ENCODE data around the gene CLDN4.

The CLDN4 gene

DNA sequence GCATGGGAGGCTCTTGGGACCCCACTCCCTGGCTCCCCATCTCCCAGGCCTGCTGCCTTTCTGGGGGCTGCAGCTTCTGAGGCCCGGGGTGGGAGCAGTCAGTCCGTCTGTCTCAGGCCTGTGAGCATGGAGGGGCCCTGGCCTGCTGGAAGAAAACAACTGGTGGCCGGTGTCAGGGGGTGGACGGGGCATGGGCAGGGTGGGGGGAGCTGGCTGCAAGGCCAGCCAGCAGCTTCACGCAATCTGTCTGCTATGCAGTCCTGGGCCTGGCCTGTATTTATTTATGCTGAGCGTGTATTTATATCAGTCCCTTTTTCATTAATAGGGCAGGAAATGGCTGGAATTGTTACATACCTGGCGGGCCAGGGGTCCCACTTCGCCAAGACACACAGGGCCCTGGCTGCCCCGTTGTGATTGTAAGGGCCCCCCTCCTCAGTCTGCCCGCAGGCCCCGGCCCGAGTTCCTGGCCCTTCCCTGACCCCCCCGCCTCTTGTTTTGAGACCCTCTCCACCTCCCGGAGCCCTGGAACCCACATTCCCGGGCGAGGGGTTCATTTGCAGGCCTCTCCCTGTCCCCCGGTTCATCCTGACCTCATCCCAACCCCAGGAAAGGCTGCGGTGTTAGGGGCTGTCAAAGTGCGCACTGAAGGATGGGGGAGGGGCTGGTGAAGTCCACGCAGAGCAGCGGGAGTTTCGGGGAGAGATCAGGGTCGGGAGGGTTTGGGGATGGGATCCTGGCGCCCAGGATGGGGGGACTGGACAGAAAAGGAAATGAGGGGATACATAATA, 38.4 kb downstream of the CLDN4 start:
- no peak overlapping the region for H3K9ac ChIP-seq (ENCODE audit: low read depth, low read length)
- no peak overlapping the region for H3K4me3 ChIP-seq (ENCODE audit: low read length)
- H3K4me2 ChIP-seq (ENCODE audit: low read length), result no peak overlapping the region
- no peaks in the 10 kb centered on the region for H3K9me3 ChIP-seq (replicated peaks; ENCODE audit: low read length)
- no peaks in the 10 kb centered on the region for H3K36me3 ChIP-seq (ENCODE audit: insufficient read depth, low read length)
- H3K27me3 ChIP-seq (ENCODE audit: control insufficient read depth, insufficient read depth, low read length), result peaks cover 14% of the 10 kb centered on the region
- no peaks in the 10 kb centered on the region for H3K4me1 ChIP-seq (ENCODE audit: control insufficient read depth, insufficient read depth, low read length)

GRCh38 chr7:73870041-73870492, 39.3 kb downstream of the CLDN4 start:
- H3K36me3 ChIP-seq (ENCODE audit: insufficient read depth, low read length), result no peaks in the 10 kb centered on the region
- no peak overlapping the region for H3K9ac ChIP-seq (ENCODE audit: low read depth, low read length)
- peaks cover 14% of the 10 kb centered on the region for H3K27me3 ChIP-seq (ENCODE audit: control insufficient read depth, insufficient read depth, low read length)
- H3K9me3 ChIP-seq (replicated peaks; ENCODE audit: low read length), result no peaks in the 10 kb centered on the region
- no peak overlapping the region for H3K4me2 ChIP-seq (ENCODE audit: low read length)
- no peak overlapping the region for H3K4me3 ChIP-seq (ENCODE audit: low read length)
- no peaks in the 10 kb centered on the region for H3K4me1 ChIP-seq (ENCODE audit: control insufficient read depth, insufficient read depth, low read length)

DNA sequence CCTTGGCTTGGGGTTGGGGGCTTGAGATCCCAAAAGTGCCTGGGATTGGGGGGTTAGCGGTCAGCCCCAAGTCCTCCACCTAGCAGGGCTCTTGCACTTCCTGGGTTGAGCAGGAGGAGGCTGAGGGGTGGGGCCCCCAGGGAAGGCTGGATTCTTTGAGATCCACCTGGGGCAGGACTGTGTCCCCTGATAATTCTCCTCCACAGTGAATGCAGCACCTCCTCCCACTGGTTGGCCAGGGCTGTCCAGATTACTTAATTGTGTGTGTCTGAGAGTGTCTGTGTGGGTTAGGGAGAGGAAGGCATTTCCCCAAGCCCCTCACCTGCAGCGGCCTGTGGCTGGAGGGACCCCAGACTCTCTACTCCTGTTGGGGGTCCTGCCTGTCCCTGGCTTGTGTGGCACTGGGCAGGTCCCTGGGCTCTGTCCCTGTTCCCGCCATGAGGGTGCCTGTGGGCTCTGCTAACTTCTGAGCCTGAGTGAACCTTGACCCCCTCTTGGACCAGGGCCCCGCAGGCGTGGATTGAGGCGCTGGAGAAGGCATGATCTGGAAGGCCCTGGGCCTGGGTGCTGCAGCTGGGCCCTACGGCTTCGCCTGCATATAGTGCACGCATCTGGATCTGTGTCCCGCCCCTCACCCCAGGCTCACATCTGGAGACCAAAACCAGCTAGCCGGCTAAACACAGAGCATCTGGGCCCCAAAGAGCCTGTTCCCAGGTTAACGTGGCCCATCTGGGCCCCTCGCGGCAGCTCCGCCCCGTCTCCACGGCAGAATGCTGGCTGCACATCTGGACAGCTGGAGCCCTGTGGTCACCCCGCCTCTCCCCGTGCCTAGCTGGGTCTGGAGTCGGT, 40.6 kb downstream of the CLDN4 start:
- Histone ChIP-seq H3K9me3 (replicated peaks; ENCODE audit: low read length) (no peaks in the 10 kb centered on the region), H3K36me3 (ENCODE audit: insufficient read depth, low read length) (no peaks in the 10 kb centered on the region), H3K9ac (ENCODE audit: low read depth, low read length) (no peak overlapping the region), H3K27me3 (ENCODE audit: control insufficient read depth, insufficient read depth, low read length) (peaks cover 17% of the 10 kb centered on the region), H3K4me1 (ENCODE audit: control insufficient read depth, insufficient read depth, low read length) (no peaks in the 10 kb centered on the region), H3K4me2 (ENCODE audit: low read length) (no peak overlapping the region), H3K4me3 (ENCODE audit: low read length) (no peak overlapping the region)

DNA sequence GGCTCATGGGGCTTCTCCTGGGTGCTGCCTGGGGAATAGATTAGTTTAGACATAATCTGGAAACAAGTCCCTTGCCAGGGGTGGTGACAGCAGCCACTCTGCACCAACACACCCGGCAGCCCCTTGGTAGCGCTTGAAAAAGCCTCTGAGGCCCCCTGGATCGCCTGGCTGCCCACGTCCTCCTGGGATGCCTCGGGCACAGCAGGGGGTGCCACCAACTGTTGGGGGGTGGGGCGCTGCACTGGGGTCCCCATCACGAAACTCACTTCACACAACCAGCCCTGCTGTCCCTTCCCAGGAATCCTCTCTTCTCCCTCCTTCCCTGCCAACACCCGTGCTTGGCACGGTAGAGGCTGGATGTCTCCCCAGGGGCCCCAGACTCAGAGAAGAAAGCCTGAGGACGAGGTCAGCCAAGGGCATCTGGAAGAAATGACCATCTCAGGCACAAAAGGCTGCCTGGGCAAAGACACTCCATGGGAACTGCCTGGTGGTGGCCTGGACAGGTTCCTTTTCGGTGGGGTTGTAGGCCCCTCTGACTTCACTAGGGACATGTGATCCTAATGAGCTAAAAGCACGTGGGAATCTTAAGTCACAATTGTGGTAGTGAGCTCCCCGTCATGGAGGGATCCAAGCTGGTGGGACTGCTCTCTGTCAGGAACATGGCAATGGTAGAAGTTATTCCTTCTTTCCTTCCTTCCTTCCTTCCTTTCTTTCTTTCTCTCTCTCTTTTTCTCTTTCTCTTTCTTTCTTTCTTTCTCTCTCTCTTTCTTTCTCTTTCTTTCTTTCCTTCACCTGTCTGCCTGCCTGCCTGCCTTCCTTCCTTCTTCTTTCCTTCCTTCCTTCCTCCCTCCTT, 41.5 kb downstream of the CLDN4 start:
- H3K27me3 ChIP-seq (ENCODE audit: control insufficient read depth, insufficient read depth, low read length), result peaks cover 19% of the 10 kb centered on the region
- H3K36me3 ChIP-seq (ENCODE audit: insufficient read depth, low read length), result no peaks in the 10 kb centered on the region
- H3K4me3 ChIP-seq (ENCODE audit: low read length), result no peak overlapping the region
- no peaks in the 10 kb centered on the region for H3K4me1 ChIP-seq (ENCODE audit: control insufficient read depth, insufficient read depth, low read length)
- H3K9me3 ChIP-seq (replicated peaks; ENCODE audit: low read length), result no peaks in the 10 kb centered on the region
- H3K9ac ChIP-seq (ENCODE audit: low read depth, low read length), result no peak overlapping the region
- H3K4me2 ChIP-seq (ENCODE audit: low read length), result no peak overlapping the region

DNA sequence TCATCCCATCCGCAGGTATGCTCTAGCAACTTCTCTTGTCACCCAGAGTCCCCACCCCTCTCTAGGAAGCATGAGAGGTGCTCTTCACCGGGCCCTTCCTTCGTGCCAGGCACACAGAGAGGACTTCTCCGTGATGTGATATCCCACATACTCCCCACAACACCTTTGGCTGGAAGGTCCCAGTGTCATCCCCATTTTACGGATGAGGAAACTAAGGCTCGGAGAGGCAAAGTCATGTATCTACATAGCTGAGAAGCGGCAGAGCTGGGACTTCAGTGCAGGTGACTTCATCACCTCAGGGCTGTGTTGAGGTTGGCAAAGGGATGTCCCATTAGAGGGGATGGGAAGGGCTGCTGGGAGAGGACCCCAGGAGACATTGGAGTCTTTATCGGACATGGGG, 45.6 kb downstream of the CLDN4 start:
- peaks cover 16% of the 10 kb centered on the region for H3K4me1 ChIP-seq (ENCODE audit: control insufficient read depth, insufficient read depth, low read length)

DNA sequence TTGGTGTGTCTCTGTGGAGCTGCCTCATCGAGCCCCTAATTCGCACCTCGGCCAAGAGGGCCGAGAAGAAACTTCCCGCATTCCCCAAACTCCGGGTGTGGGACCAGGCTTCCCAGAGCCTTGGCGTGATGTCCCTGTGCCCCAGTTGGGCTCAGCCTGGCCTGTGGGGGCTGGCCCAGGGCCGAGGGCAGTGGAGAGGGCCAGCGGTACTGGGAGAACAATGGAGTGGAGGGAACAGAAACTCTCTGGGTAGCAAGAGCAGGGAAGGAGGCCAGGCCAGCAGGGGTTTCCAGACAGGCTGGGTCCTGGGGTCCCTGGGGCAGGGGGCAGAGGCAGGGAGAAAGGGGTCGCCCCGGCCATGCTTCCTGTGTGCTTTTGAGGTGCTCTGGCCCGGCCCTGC, 46.2 kb downstream of the CLDN4 start:
- Histone ChIP-seq H3K4me3 (ENCODE audit: low read length) (no peak overlapping the region), H3K27me3 (ENCODE audit: control insufficient read depth, insufficient read depth, low read length) (peaks cover 32% of the 10 kb centered on the region), H3K9me3 (replicated peaks; ENCODE audit: low read length) (no peaks in the 10 kb centered on the region), H3K4me2 (ENCODE audit: low read length) (no peak overlapping the region), H3K4me1 (ENCODE audit: control insufficient read depth, insufficient read depth, low read length) (peaks cover 16% of the 10 kb centered on the region), H3K36me3 (ENCODE audit: insufficient read depth, low read length) (no peaks in the 10 kb centered on the region), H3K9ac (ENCODE audit: low read depth, low read length) (no peak overlapping the region)

More for the DNA sequence above, 45.6 kb downstream of the CLDN4 start:
- H3K9me3 ChIP-seq (replicated peaks; ENCODE audit: low read length), result no peaks in the 10 kb centered on the region
- no peaks in the 10 kb centered on the region for H3K36me3 ChIP-seq (ENCODE audit: insufficient read depth, low read length)
- no peak overlapping the region for H3K9ac ChIP-seq (ENCODE audit: low read depth, low read length)
- no peak overlapping the region for H3K4me2 ChIP-seq (ENCODE audit: low read length)
- H3K4me3 ChIP-seq (ENCODE audit: low read length), result no peak overlapping the region
- H3K27me3 ChIP-seq (ENCODE audit: control insufficient read depth, insufficient read depth, low read length), result peaks cover 29% of the 10 kb centered on the region

- Histone ChIP-seq H3K9ac (ENCODE audit: low read depth, low read length) (no peak overlapping the region), H3K4me2 (ENCODE audit: low read length) (peak overlapping the region; percentile 7), H3K4me3 (ENCODE audit: low read length) (no peak overlapping the region), H3K9me3 (replicated peaks; ENCODE audit: low read length) (no peaks in the 10 kb centered on the region), H3K27me3 (ENCODE audit: control insufficient read depth, insufficient read depth, low read length) (peaks cover 27% of the 10 kb centered on the region), H3K36me3 (ENCODE audit: insufficient read depth, low read length) (no peaks in the 10 kb centered on the region), H3K4me1 (ENCODE audit: control insufficient read depth, insufficient read depth, low read length) (peaks cover 16% of the 10 kb centered on the region)
Measured at GRCh38 chr7:73879977-73880681, 49.3 kb downstream of the CLDN4 start.

DNA sequence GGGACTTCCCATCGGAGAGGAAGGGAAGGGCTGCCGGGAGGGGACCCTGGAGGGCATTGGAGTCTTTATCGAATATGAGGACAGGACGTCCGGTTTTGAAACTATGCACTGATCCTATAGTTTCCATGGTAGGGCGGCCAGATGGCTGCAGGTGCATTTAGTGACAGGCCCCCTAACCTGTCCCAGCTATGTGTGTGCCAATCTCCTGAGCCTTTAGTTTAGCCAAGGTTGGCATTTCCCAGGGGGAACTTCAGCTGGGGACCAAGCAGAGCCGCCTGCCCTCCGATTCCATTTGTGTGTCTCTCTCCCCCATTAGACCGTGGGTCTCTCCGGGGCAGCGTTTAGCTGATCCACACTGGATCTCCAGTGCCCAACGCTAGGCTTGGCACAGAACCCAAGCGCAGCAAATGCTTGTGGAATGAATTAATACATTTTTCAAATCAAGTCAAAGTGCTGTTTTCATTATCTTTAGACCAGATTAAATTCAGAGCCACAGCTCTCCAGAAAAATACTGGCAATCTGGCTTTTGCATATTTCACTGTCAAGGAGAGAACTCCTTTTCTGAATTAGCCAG, 50.0 kb downstream of the CLDN4 start:
- Histone ChIP-seq H3K9me3 (replicated peaks; ENCODE audit: low read length) (no peaks in the 10 kb centered on the region), H3K4me1 (ENCODE audit: control insufficient read depth, insufficient read depth, low read length) (peaks cover 16% of the 10 kb centered on the region), H3K9ac (ENCODE audit: low read depth, low read length) (no peak overlapping the region), H3K4me2 (ENCODE audit: low read length) (peak overlapping the region; percentile 7), H3K27me3 (ENCODE audit: control insufficient read depth, insufficient read depth, low read length) (peaks cover 27% of the 10 kb centered on the region), H3K36me3 (ENCODE audit: insufficient read depth, low read length) (no peaks in the 10 kb centered on the region), H3K4me3 (ENCODE audit: low read length) (no peak overlapping the region)

DNA sequence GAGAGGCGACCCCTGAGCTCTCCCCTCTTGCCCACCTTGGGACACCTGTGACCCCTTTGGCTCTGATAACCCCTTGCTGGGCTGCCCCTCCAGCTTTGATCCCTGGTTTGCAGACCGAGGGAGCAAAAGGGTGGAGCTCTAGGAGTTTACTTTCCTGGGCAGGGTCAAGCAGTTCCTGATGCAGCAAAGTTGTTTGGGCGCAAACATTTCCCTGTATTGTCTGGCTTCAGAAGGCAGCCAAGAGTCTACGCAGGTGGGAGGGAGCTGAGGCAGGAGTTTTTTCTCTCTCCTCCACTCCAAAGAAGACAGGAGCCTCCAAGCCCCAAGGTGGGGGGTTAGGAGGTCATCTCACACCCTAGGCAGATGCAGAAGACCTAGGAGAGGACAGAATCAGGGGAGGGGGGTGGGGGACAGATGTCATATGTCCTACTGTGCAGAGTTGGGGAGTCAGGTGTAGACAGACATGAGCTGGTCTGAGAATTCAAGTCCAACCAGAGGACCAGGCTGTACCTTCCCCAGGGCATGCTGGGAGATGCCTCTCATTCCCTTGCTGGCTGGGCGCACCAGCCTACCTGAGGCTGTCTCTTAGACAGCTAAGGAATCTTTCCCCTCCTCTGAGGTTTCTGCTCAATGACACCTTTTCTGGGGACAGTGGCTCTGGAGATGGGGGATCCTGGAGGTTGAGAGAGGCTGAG, 50.7 kb downstream of the CLDN4 start:
- Histone ChIP-seq H3K27me3 (ENCODE audit: control insufficient read depth, insufficient read depth, low read length) (peaks cover 23% of the 10 kb centered on the region), H3K4me3 (ENCODE audit: low read length) (no peak overlapping the region), H3K9me3 (replicated peaks; ENCODE audit: low read length) (no peaks in the 10 kb centered on the region), H3K36me3 (ENCODE audit: insufficient read depth, low read length) (no peaks in the 10 kb centered on the region), H3K4me1 (ENCODE audit: control insufficient read depth, insufficient read depth, low read length) (peaks cover 20% of the 10 kb centered on the region), H3K9ac (ENCODE audit: low read depth, low read length) (no peak overlapping the region), H3K4me2 (ENCODE audit: low read length) (no peak overlapping the region)

DNA sequence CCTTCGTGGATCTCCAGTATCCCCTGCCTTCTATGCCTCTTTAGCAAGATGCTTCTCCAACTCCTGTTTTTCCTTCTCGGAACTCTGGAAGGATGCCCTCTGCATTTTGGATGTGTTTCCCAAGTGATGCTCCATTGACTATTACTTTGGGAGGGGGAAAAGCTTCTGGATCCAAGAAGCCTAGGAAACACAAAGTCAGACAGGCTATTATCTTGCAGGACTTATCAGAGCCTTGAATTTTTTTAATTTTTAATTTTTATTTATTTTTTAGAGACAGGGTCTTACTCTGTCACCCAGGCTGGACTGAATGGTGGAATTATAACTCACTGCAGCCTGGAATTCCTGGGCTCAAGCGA, 51.2 kb downstream of the CLDN4 start:
- H3K4me1 ChIP-seq (ENCODE audit: control insufficient read depth, insufficient read depth, low read length), result peaks cover 25% of the 10 kb centered on the region
- H3K36me3 ChIP-seq (ENCODE audit: insufficient read depth, low read length), result no peaks in the 10 kb centered on the region
- peaks cover 22% of the 10 kb centered on the region for H3K27me3 ChIP-seq (ENCODE audit: control insufficient read depth, insufficient read depth, low read length)
- no peaks in the 10 kb centered on the region for H3K9me3 ChIP-seq (replicated peaks; ENCODE audit: low read length)
- H3K4me2 ChIP-seq (ENCODE audit: low read length), result no peak overlapping the region
- no peak overlapping the region for H3K4me3 ChIP-seq (ENCODE audit: low read length)
- no peak overlapping the region for H3K9ac ChIP-seq (ENCODE audit: low read depth, low read length)
